Progenitor cell of endocrine pancreas (in vitro differentiated cells): ENCODE measurements around the gene TMEM150A. TPM values are rescaled to one million over a fixed set of nuclear protein-coding genes. Genes with fewer than 3 reads are reported as not detected.

Experiments used
- DNase-seq: peaks from one replicate; pipeline ENCODE4 v3.0.0; 2021; ENCODE audit warnings: low spot score; ENCODE audit not compliant: unreplicated experiment
- H3K27ac Mint-ChIP-seq: 2 replicates; pipeline ENCODE4 v1.8.0; 2021; ENCODE audit warnings: mild to moderate bottlenecking, moderate library complexity, mixed read lengths
- H3K27me3 Mint-ChIP-seq: 2 replicates; pipeline ENCODE4 v1.8.0; 2021; ENCODE audit warnings: mixed read lengths
- H3K36me3 Mint-ChIP-seq: 2 replicates; pipeline ENCODE4 v1.8.0; 2022; ENCODE audit warnings: mixed read lengths; ENCODE audit not compliant: insufficient read depth
- H3K4me1 Mint-ChIP-seq: 2 replicates; pipeline ENCODE4 v1.8.0; 2021; ENCODE audit warnings: low read depth, mixed read lengths
- H3K4me3 Mint-ChIP-seq: 2 replicates; pipeline ENCODE4 v1.8.0; 2021; ENCODE audit warnings: low read depth, mild to moderate bottlenecking, moderate library complexity, mixed read lengths
- H3K9me3 Mint-ChIP-seq: 2 replicates; pipeline ENCODE4 v1.8.0; 2021; ENCODE audit warnings: low read depth, mixed read lengths
- CTCF ChIP-seq: fragments of 200-600 bp; sonication (generic); IDR thresholded peaks from one replicate; pipeline ENCODE4 v1.5.0; 2021; ENCODE audit warnings: antibody characterized with exemption, mild to moderate bottlenecking; ENCODE audit not compliant: unreplicated experiment
- total RNA-seq: library from RNA; stranded (reverse); gene quantifications from 2 replicates; pipeline ENCODE4 v1.2.1, GENCODE V29; 2021

TMEM150A gene
- total RNA-seq, 1 donor from 2014 or later: 26.0 TPM

- Mint-ChIP-seq H3K4me3 (no peak overlapping the region), H3K4me1 (no peaks in the 10 kb centered on the region), H3K36me3 (peaks cover 30% of the 10 kb centered on the region), H3K27me3 (no peaks in the 10 kb centered on the region), H3K9me3 (no peaks in the 10 kb centered on the region), H3K27ac (no peak overlapping the region)
- DNase-seq: no peak
- TF ChIP-seq CTCF: no peak
Measured at GRCh38 chr2:85635636-85636035, 33.1 kb upstream of the TMEM150A start.

GRCh38 chr2:85635011-85635410 lies 32.5 kb upstream of the TMEM150A start:
- Mint-ChIP-seq H3K27ac (no peak overlapping the region), H3K4me1 (no peaks in the 10 kb centered on the region), H3K36me3 (peaks cover 33% of the 10 kb centered on the region), H3K4me3 (no peak overlapping the region), H3K27me3 (no peaks in the 10 kb centered on the region), H3K9me3 (no peaks in the 10 kb centered on the region)
- DNase-seq: no peak
- no peak for TF ChIP-seq CTCF

GRCh38 chr2:85631316-85631715 lies 28.8 kb upstream of the TMEM150A start:
- DNase-seq: no peak
- Mint-ChIP-seq H3K36me3 (peaks cover 30% of the 10 kb centered on the region), H3K4me1 (no peaks in the 10 kb centered on the region), H3K27ac (no peak overlapping the region), H3K4me3 (no peak overlapping the region), H3K27me3 (no peaks in the 10 kb centered on the region), H3K9me3 (no peaks in the 10 kb centered on the region)
- no peak for TF ChIP-seq CTCF

- H3K4me1 Mint-ChIP-seq: no peaks in the 10 kb centered on the region
- H3K27ac Mint-ChIP-seq: no peak overlapping the region
- DNase-seq: no peak
- H3K27me3 Mint-ChIP-seq: no peaks in the 10 kb centered on the region
- peaks cover 41% of the 10 kb centered on the region for H3K36me3 Mint-ChIP-seq
- H3K9me3 Mint-ChIP-seq: no peaks in the 10 kb centered on the region
- no peak overlapping the region for H3K4me3 Mint-ChIP-seq
- TF ChIP-seq CTCF: no peak
Measured at GRCh38 chr2:85628658-85629057, 26.2 kb upstream of the TMEM150A start.

- Mint-ChIP-seq H3K4me1 (no peaks in the 10 kb centered on the region), H3K9me3 (no peaks in the 10 kb centered on the region), H3K4me3 (no peak overlapping the region), H3K36me3 (peaks cover 33% of the 10 kb centered on the region), H3K27ac (no peak overlapping the region), H3K27me3 (no peaks in the 10 kb centered on the region)
- no peak for TF ChIP-seq CTCF
- DNase-seq: no peak
Measured at GRCh38 chr2:85623991-85624390, 21.5 kb upstream of the TMEM150A start.

DNA sequence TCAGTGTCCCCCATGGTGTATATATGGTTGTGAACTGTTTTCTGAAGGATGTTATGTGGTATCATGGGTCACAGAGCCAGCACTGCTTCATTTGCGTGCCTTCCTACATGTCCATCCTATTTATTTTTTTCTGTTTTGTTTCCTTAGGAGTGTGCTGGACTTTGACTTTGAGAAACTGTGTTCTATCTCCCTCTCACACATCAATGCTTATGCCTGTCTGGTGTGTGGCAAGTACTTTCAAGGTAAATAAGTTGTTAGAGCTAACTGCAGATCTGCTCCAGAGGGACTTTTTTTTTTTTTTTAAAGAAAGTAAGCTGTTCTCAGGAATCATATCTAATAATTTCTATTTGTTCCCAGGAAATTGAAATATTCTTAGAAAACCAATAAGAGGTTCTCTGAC lies 18.8 kb upstream of the TMEM150A start:
- no peak for TF ChIP-seq CTCF
- H3K36me3 Mint-ChIP-seq: peaks cover 33% of the 10 kb centered on the region
- no peak overlapping the region for H3K4me3 Mint-ChIP-seq

More for the DNA sequence above, 18.8 kb upstream of the TMEM150A start:
- Mint-ChIP-seq H3K9me3 (no peaks in the 10 kb centered on the region), H3K4me1 (peaks cover 8% of the 10 kb centered on the region), H3K27me3 (no peaks in the 10 kb centered on the region), H3K27ac (peak overlapping the region; percentile 24)
- DNase-seq: no peak
